Nephron progenitor cell (in vitro differentiated cells): ENCODE measurements around the gene MCAT.

ENCODE experiments used
- DNase-seq: peaks from one replicate; pipeline ENCODE4 v3.0.0; 2021
- H3K27ac Mint-ChIP-seq: 2 replicates; pipeline ENCODE4 v1.8.0; 2021; ENCODE audit warnings: mild to moderate bottlenecking, moderate library complexity, mixed read lengths
- H3K27me3 Mint-ChIP-seq: 2 replicates; pipeline ENCODE4 v1.8.0; 2021; ENCODE audit warnings: mild to moderate bottlenecking, low read depth, mixed read lengths; ENCODE audit not compliant: poor library complexity
- H3K36me3 Mint-ChIP-seq: 2 replicates; pipeline ENCODE4 v1.8.0; 2021; ENCODE audit warnings: low read depth, mixed read lengths
- H3K4me1 Mint-ChIP-seq: 2 replicates; pipeline ENCODE4 v1.8.0; 2021; ENCODE audit warnings: mixed read lengths
- H3K4me3 Mint-ChIP-seq: 2 replicates; pipeline ENCODE4 v1.8.0; 2021; ENCODE audit warnings: mild to moderate bottlenecking, moderate library complexity, mixed read lengths
- H3K9me3 Mint-ChIP-seq: 2 replicates; pipeline ENCODE4 v1.8.0; 2021; ENCODE audit warnings: mild to moderate bottlenecking, moderate library complexity, mixed read lengths
- CTCF ChIP-seq: fragments of 200-600 bp; sonication (generic); IDR thresholded peaks from 2 replicates; pipeline ENCODE4 v1.5.0; 2021; ENCODE audit warnings: antibody characterized with exemption

Gene MCAT

GRCh38 chr22:43099095-43099494, 44.1 kb downstream of the MCAT start:
- no peak overlapping the region for H3K27ac Mint-ChIP-seq
- H3K27me3 Mint-ChIP-seq, result peaks cover 4% of the 10 kb centered on the region
- peaks cover 25% of the 10 kb centered on the region for H3K4me1 Mint-ChIP-seq
- DNase-seq, result no peak
- no peak overlapping the region for H3K4me3 Mint-ChIP-seq
- peaks cover 6% of the 10 kb centered on the region for H3K36me3 Mint-ChIP-seq
- TF ChIP-seq CTCF, result no peak
- peaks cover 16% of the 10 kb centered on the region for H3K9me3 Mint-ChIP-seq

GRCh38 chr22:43098356-43098755, 44.8 kb downstream of the MCAT start:
- H3K27ac Mint-ChIP-seq, result no peak overlapping the region
- DNase-seq, result no peak

GRCh38 chr22:43096420-43096819, 46.8 kb downstream of the MCAT start:
- no peak overlapping the region for H3K27ac Mint-ChIP-seq
- H3K4me3 Mint-ChIP-seq, result no peak overlapping the region
- H3K36me3 Mint-ChIP-seq, result peaks cover 6% of the 10 kb centered on the region

More at GRCh38 chr22:43098356-43098755, 44.8 kb downstream of the MCAT start:
- Mint-ChIP-seq H3K4me3 (no peak overlapping the region), H3K9me3 (peaks cover 16% of the 10 kb centered on the region), H3K27me3 (peaks cover 8% of the 10 kb centered on the region), H3K36me3 (peaks cover 6% of the 10 kb centered on the region), H3K4me1 (peaks cover 17% of the 10 kb centered on the region)
- TF ChIP-seq CTCF, result no peak

GRCh38 chr22:43094551-43094950, 48.6 kb downstream of the MCAT start:
- no peak for TF ChIP-seq CTCF
- H3K4me3 Mint-ChIP-seq, result no peak overlapping the region
- DNase-seq, result no peak
- peaks cover under 1% of the 10 kb centered on the region for H3K4me1 Mint-ChIP-seq
- H3K9me3 Mint-ChIP-seq, result peaks cover 16% of the 10 kb centered on the region
- no peak overlapping the region for H3K27ac Mint-ChIP-seq
- H3K27me3 Mint-ChIP-seq, result peaks cover 8% of the 10 kb centered on the region
- peaks cover 6% of the 10 kb centered on the region for H3K36me3 Mint-ChIP-seq

More at GRCh38 chr22:43096420-43096819, 46.8 kb downstream of the MCAT start:
- Mint-ChIP-seq H3K4me1 (peaks cover 6% of the 10 kb centered on the region), H3K27me3 (peaks cover 8% of the 10 kb centered on the region), H3K9me3 (peaks cover 16% of the 10 kb centered on the region)
- no peak for DNase-seq
- TF ChIP-seq CTCF, result no peak

- Mint-ChIP-seq H3K4me3 (no peak overlapping the region), H3K9me3 (peaks cover 16% of the 10 kb centered on the region), H3K27me3 (peaks cover 8% of the 10 kb centered on the region), H3K4me1 (peaks cover 3% of the 10 kb centered on the region), H3K36me3 (peaks cover 6% of the 10 kb centered on the region), H3K27ac (no peak overlapping the region)
- DNase-seq, result no peak
- no peak for TF ChIP-seq CTCF
Observed at GRCh38 chr22:43094085-43094484, 49.1 kb downstream of the MCAT start.

GRCh38 chr22:43092085-43092484, 51.1 kb downstream of the MCAT start:
- H3K36me3 Mint-ChIP-seq, result peaks cover 7% of the 10 kb centered on the region
- H3K4me3 Mint-ChIP-seq, result no peak overlapping the region
- TF ChIP-seq CTCF, result no peak
- DNase-seq, result no peak
- H3K4me1 Mint-ChIP-seq, result peaks cover 10% of the 10 kb centered on the region
- no peak overlapping the region for H3K27ac Mint-ChIP-seq
- peaks cover 16% of the 10 kb centered on the region for H3K9me3 Mint-ChIP-seq
- peaks cover 8% of the 10 kb centered on the region for H3K27me3 Mint-ChIP-seq
